Astrocyte of the cerebellum (primary cell): ENCODE measurements around the gene ARSB.

Source experiments
- DNase-seq: peaks from one replicate; pipeline ENCODE4 v3.0.0-alpha.2; 2011; ENCODE audit warnings: low read depth
- H3K4me3 ChIP-seq: 2 replicates; pipeline ENCODE4 v1.5.1; 2011; ENCODE audit warnings: mild to moderate bottlenecking, low read depth, low read length, moderate library complexity
- in situ Hi-C: cut with HindIII; loops from 2 replicates; pipeline ENCODE4 v1.10.0; 2017; ENCODE audit warnings: low sequenced_read_pairs
- TF ChIP-seq, protein P1 (sequence below): IDR thresholded peaks from 2 replicates; pipeline ENCODE4 v1.5.1; 2012; ENCODE audit warnings: low read length, low read depth, moderate library complexity, mild to moderate bottlenecking; ENCODE audit errors: missing control alignments

The ARSB gene

DNA sequence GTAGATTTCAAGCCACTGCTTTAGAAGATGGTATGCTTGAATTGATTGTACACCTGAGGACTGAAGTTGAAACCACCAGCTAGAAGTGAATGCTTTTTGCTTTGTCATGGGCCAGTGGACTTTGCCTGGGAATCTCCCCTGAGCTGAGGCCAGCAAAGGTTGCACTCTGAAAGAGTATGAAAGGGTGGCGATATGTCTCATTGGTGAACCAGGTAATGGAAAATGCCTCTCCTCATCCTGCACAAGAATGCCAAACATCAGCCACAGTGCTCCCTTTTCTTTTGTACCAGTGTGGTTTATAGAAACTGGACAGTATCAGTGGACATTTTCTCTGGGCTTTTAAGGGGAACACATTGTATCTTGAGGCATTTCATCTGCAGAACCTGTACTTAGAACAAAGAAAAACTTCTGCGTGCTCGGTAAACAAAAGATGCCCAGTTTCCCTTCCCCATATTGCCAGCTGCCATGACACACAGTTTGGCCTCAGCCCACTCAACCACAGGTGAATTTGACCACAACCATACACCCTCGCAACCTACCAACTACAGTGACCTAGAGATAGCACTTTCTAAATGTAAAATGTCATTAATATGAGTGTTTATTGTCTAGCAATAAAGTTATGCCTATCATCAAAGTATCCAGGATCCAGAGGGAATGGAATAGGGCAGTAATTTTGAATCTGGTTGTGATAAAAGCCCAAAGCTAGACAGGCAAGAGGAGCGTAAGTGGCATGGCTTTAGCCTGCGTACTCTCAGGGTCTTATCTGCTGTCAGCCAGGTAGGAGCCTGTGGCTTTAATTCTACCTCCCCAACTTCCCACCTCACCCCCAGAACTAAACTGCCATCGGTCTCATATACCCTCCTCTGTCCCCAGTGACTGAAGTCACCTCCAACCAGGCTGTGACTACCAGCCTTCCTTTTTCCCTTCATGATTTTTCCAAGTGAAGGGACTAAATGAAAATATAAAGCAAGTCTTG lies 257.0 kb downstream of the ARSB start:
- in situ Hi-C loops: no loop called here
- TF ChIP-seq, protein P1, sequence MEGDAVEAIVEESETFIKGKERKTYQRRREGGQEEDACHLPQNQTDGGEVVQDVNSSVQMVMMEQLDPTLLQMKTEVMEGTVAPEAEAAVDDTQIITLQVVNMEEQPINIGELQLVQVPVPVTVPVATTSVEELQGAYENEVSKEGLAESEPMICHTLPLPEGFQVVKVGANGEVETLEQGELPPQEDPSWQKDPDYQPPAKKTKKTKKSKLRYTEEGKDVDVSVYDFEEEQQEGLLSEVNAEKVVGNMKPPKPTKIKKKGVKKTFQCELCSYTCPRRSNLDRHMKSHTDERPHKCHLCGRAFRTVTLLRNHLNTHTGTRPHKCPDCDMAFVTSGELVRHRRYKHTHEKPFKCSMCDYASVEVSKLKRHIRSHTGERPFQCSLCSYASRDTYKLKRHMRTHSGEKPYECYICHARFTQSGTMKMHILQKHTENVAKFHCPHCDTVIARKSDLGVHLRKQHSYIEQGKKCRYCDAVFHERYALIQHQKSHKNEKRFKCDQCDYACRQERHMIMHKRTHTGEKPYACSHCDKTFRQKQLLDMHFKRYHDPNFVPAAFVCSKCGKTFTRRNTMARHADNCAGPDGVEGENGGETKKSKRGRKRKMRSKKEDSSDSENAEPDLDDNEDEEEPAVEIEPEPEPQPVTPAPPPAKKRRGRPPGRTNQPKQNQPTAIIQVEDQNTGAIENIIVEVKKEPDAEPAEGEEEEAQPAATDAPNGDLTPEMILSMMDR: no peak
- no peak for DNase-seq
- H3K4me3 ChIP-seq: no peak overlapping the region
